LoVo (cell line): ENCODE data around the gene RIMBP2.
A peak's percentile ranks its signal among the peaks of the same experiment; 100 is the strongest.

ENCODE experiments used
- DNase-seq: peaks from one replicate; pipeline ENCODE4 v3.0.0-alpha.2; 2016; ENCODE audit warnings: low spot score

RIMBP2 gene

DNA sequence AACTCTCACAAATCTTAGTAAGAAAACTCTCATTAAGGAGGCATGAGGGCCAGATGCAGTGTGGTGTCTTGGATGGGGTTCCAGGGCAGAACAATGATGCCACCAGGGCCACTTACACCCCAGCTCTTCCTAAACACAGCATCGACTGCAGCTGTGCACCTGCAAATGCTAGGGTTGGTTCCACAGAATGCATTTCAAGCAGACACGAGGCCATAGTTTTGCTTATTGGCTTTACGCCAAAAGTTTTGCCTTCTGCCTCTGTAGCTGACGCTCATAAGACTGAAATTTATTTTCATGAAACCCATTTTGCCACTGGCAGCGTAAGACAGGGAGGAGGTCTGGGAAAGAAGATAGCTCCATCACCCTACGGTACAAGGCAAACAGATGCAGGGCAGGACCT, 179.0 kb downstream of the RIMBP2 start:
- no peak for DNase-seq

DNA sequence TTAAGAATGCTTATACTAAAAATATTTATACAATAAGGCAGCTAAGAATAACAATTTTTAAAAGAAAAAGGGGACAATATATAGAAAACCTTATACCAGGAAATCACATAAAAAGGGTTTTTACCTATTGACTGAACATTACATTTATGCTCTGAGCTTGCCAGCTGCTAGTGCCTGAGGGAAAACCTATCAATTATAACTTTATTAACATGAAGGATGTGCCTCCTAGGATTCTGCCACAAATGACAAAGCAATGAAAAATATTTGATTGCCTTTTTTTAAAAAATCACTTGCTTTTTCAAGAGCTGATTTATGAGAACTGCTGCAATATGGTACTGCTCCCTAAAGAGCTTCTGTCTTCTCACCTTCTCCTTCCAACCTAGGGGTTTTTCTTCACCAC, 185.7 kb downstream of the RIMBP2 start:
- no peak for DNase-seq

DNA sequence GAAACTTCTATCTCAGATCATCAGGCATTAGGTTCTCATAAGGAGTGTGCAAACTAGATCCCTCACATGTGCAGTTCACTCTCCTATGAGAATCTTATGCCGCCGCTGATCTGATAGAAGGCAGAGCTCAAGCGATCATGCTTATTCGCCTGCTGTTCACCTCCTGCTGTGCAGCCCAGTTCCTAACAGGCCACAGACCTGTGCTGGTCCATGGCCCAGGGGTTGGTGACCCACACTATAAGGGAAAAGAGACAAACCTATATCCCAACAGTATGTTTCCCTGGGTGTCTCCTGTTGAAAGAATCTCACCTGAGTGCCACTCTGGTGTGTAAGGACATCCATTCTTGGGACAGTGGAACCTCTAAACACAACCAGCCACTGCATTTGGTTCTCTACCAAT, 186.3 kb downstream of the RIMBP2 start:
- no peak for DNase-seq

DNA sequence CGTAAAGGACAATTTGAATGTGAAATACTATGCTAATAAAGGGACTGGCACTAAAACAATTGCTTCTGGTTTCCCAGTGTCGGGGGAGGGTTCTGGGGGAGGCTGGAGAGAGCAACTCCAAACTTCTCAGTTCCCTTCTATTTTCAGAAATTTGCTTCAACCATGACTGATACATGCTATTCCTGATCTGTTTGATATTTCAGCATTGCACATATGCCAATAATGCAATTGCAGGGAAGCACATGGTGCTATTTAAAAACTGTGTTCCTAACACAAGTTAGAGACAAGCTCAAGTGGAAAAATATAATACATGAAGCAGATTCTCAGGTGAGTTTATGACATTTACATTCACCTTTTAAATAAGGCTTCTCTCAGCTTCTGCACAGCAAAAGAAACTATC, 188.9 kb downstream of the RIMBP2 start:
- DNase-seq: no peak

DNA sequence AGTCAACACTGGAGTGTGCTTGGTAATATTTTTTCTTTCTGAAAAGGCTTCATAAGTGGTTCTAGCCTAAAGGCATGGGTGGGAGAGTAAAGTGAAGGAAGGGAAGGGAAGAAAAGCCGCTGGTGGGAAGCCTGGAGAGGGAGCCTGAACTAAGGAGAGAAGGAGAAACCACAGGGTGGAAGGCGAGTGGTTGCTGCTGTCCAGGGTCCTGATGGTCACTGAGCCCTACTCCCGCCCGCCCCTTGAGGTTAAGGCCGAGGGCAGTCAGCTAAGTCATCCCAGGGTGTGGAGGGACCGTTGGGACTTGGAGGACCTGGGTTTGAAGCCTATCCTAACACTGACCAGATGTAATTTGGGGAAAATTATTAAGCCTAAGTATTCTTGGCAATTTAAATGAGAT, 189.3 kb downstream of the RIMBP2 start:
- peak; percentile 15 for DNase-seq

DNA sequence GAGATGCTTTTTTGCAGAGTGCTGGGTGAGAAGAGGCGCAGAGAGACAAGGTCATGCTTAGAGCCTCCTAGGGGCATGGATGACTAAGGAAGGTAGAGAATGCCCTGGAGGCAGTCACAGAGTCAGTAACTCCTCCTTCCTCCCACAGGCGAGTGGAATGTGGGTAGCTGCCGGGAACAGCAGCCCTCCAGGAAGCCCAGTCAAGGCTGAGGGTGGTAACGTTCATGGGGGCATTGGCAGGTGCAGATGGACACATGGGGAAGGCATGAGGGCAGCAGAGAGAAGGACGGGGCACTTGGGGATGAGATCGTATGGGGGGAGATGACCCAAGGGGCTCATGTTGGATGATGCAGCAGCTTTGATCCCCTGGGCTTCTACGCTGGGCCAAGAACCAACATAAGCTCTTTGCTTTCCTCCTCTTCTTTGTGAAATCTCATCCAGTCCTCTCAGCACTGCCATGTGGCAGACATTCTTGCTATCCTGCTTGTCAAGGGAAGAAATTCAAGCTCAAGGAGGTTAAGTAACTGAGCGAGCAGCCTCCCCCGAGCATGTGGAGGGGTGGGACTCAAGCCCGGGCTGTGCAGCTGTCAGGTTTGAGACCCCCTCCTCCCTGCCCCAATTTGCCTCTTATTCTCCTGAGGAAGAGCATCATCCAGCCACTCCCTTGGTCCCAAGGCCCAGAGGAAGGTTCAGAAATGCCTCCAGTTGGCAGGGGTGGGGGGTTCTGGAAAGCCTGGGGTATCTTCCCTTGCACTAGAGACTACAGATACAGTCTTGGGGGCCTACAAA, 190.5 kb downstream of the RIMBP2 start:
- no peak for DNase-seq

DNA sequence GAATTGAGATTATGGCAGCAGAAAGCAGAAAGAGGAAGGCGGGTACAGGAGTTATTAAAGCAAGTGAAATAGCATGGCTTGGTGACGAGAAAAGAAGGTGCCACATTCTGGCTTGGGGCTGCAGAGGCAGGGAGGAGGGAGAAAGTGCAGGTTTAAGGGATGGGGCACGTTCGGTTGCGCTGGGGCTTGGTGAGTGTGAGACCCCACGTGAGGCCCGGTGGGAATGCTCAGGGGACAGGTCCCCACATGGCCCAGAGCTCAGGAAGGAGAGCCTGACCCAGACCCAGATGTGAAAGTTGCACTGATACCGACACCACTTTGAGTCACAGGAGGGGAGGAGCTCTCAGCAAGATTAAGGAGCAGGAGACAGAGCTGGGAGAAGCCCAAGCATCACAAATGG, 191.3 kb downstream of the RIMBP2 start:
- no peak for DNase-seq

DNA sequence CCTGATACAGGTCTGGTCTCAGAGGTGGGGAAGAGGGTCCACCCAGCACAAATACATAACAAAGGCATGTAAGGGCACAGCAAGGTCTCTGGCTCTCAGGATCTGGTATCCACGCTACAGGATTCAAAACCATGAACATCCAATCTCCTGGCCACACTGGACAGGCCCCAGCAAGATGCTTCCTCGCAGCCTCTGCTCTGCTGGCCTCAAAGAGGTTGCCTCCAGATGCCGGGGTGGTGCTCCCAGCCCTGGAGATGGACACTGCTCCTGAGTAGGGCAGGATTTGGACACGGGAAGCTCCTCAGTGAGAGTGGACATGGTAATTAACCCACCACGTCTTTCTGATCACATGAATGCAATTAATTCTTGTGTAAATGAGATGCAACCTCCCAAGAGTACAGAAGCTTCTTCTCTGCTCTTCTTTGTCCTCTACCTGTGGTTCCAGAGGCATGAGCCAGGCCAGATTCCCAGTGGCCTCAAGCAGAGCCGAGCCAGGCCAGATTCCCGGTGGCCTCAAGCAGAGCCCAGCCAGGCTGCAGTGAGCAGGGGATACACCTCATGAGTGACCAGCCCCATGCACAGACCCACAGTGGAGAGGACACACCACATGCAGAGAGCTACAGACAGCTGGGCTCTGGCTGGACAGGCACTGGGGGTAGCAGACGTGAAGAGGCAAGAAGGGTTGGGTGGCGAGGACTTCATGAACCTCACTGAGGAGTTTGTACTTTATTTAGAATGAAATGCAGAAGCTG, 192.1 kb downstream of the RIMBP2 start:
- DNase-seq: no peak

DNA sequence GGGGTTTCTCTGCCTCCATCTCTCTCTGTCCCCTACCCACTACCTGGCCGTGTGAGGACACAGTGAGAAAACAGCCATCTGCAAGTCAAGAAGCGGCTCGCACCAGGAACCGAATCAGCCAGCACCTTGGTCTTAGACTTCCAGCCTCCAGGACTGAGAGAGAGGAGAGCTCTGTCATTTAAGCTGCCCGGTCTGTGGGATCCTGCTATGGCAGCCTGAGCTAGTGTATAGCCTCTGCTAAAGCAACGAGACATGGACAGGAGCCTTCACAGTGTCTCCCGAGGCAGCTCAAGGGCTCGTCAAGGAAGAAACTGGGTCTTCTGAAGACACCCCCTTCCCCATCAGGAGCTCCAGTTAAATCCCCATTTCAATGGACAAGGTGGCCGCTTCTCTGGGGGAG, 192.9 kb downstream of the RIMBP2 start:
- no peak for DNase-seq

DNA sequence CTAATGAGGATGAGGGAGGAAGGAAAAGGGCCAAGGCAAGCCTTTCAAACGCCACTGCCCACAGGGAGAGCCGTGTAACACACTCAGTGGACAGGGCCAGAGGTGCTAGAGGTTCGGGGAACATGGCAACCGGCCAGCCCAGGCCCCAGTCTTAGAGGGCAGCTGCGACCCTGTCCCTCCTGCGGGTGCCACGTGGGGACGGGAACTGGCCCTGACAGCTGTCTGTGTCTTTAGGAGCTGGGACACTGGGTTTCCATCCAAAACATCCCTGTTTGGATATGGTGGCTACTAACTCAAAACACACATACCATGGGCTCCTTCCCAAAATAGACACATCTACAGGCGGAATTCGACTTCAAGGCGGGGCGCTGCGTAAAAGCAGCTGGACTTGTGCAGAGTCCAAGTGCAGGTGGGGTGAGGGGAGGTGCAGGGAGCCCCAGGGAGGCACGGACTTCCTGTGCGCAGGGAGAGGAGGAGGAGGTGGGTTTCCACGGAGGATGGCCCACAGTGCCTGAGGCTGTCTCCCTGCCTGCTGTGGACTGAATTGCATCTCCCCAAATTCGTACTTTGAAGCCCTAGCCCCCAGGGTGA, 193.8 kb downstream of the RIMBP2 start:
- DNase-seq: no peak

DNA sequence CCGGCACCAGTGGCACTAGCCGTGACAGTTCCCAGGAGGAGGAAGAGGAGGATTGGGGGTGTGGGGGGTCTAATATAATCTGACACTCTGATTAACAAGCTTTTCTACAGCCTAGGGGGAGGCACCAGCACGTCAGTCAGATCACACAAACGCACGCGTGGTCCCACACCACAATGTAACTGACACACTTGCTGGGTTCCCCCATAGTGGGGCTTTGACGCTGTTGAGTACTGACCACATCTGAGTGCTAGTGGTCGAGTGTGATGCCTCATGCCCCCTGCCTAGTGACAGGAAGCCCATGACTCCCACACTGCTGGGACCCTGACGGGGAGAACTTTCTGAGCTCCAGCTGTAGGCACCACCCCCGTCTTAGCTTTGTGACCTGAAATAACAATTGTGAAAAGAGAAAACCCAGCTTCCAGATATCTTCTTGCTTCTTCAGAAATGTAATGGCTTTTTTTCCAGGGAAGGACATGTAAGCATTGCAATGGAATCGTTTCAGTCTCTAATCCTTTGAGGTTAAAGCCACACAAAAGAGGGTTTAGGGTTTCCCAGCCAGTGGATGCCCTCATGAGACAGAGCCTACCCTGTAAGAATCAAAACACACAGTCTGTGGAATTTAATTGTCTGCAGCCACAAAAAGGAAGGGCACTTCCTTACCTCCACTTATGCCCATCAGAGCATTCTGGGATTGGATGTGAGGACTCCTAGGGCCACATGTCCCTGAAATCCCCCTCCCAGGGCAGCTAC, 194.5 kb downstream of the RIMBP2 start:
- no peak for DNase-seq

DNA sequence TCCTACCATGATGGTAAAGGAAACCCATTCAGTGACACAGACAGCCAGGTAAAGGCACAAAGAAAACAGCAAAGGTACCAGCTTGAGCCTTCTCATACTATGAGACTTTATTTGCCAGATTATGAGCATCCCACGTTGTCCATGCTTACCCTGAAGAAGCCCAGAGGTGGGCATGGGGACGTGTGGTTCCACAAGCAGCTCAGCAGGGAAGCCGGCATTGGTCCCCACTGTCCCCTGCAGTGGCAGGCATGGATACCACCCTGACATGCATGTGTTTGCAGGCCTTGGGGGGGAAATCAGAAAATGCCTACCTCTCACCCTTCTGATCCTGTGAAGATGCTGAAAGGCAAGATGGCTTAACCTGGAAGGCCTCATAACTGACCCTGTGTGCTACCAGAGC, 195.3 kb downstream of the RIMBP2 start:
- DNase-seq: no peak

DNA sequence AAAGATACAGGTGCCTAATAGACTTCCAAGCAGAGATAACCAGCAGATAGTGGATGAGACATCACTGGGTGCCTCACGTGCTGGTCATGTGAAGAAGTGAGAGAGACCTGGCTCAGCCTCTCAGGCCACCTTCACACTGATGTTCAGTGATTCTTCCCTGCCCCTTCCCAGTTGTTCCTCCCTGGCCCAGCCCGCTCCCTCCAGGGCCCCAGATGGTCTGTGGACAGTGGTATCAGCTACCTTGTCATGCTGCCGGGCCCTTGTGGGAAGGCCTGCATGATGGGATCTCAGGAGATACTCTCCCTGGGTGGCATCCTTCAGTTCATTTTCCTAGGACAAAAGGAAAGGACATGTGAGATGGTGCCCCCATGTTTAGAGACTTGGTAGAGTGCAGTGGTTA, 198.5 kb downstream of the RIMBP2 start:
- DNase-seq: no peak

DNA sequence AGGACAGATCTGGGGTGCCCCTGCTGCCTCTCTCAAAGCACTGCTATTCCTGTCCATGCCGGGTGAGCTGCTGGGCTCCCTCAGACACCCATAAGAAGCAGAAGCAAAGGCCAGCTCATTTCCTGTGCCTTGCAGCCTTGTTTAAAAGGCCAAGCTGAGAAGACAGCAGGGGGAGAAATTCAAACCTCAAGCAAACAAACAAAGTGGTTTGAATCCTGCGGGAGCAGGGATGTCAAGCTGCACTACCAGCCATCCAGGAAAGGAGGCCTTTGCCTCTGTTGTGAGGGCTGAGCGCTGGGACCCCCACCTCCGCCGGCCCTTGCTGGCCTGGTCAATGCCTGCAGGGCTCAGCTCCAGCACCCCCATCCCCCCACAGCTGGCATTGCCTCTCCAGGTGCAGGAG, 201.9 kb downstream of the RIMBP2 start:
- no peak for DNase-seq

DNA sequence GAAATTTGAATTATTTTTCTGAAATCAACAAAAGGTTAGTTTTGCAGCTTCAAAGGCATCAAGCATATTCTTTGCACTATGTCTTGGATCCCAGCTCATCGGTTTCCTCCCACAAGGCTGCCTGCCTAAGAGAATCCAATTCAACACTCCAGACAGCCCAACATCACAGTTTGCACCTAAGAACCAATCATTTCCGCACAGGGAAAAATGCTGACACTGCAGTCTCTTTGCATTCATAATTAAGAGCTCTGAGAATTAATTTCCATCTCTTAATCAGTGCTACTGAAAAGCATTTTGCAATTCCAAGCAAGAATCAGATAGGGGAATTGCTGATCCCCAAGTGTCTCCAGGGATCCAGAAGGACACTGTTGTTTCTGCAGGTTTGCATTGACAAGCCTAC, 202.5 kb downstream of the RIMBP2 start:
- no peak for DNase-seq

DNA sequence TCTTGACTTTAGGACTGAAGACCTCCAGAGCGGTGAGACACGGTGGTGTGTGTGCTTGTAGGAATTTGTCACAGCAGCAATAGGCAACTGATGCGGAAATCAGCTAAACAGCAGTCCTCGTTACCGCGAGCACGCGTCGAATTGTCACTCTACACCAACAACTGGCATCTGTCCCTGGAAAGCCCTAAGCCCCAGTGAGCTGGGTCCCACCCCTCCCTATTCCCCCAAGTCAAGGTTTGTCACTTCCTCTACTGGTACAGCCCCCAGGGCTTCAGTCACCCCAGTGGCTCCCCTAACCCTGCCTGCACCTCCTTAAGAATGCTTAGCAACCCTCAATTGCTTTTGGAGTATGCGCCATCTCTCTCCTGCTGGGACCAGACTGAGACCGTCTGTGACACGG, 204.8 kb downstream of the RIMBP2 start:
- no peak for DNase-seq

DNA sequence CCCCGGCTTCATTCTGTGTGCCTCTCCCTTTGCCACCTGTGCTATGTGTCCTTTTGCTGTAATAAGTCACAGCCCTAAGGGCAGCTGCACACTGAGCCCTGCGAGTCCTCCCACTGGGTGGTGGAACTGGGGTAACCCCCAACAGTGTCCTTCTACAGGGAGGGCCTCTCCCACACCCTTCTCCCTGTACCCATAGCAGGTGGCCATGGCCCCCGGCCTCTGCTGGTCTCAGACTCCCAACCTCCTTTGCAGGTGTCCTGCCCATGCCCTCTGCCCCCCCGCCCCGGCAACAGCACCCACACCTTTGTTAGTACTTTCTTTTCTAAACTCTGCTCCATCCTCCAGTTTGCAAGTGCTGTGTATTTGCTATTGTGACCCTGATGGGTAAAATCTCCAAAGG, 206.6 kb downstream of the RIMBP2 start:
- no peak for DNase-seq

DNA sequence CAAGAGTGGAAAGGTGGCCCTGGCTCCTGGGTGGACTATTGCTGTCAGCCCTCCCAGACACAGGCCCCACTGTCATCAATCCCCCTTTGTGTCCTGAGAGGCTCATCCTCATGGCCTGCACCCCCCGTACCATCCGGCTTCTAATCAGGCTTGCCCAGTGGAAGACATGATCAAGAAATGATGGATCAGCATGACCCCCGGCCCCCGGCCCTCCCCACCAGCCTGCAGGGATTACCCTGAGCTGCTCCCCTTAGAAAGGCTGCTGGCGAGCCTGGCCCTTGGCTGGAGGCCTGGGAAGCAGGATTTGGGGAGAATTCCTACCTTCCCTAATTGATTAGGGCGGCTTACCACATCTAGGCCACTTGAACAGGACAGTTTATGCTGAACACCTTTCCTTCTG, 207.3 kb downstream of the RIMBP2 start:
- no peak for DNase-seq

DNA sequence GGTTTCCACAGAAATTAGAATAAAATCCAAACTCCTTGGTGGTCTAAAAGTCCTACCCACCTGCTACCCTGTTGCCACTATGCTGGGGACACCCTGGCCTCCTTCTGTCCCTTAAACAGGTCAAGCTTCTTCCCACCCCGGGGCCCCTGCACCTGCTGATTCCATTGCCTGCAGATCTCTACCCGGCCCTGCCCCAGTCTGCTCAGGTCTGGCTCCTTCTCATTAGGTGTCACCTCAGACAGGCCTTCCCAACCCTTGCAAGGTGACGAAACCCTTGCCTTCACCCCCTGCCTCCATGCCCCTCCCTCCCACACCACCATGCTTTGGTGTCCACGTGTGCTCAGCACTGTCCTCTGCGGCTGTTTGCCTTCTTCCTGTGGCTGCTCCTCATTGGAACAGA, 207.8 kb downstream of the RIMBP2 start:
- DNase-seq: no peak

DNA sequence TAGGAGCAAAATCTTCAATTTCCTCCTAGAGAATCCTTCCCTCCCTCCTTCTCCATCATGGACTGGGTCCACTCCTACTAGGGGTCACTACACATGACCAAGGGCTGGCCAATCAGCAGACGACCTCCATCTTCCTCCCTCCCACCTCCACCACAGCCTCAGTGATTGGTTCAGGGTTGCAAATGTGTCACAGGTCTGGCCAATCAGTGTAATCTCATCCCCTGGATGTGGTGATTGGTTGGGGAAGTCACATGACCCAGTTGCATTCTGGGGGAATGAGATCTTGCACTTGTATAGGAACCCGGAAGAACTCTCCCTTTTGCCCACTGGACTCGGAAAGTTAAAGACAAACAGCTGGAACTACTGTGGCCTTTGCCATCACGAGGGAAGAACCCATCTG, 209.3 kb downstream of the RIMBP2 start:
- DNase-seq: no peak

DNA sequence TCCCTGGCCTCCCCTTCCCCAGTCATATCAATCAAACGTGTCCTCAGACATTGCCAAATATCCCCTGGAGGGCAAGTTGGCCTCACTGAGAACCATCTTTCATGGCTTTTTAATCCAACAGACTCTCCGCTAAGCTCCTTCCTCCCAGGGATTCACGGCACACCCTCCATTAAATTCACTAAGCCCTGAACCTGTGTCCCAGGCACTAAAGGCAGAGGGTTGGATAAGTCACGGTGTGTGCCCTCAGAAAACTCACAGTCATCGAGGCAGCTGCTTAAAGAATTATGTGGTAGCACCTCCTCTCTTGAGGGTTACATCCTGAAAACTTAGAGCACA, 211.3 kb downstream of the RIMBP2 start:
- DNase-seq: no peak

DNA sequence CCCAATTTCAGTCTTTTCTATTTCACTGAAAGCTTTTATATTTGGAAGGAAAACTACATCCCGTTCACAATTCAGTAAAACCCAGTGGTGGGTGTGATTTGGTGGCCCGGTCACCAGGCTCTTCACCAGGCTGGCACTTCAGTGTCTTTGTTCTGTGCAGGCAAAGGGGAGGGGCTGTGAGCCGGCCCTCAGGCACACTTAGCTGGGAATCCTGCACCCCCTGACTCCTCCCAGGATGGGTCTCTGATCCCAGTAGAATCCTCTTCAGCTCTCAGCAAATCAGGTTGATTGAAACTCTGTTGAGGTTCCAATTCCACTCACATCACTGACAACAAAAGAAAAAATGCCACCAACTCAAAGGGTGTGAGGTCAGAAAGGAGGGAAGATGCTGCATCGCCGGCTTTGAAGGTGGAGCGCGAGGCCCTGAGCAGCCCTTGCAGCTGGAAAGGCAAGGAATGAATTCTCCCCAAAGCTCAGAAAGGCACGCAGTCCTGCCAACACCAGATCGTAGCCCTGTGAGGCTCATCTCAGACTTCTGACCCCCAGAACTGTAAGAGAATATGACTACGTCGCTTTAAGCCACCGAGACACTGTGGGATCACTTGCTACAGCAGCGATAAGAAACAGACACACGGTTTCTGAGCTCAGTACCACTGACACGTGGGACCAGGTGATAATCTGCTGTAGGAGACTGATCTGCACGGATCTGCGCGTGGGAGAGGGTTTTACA, 211.8 kb downstream of the RIMBP2 start:
- no peak for DNase-seq
